Psoas muscle (tissue), 8 donors: ENCODE data around the gene ZNF331. TPM values are rescaled to one million over a fixed set of nuclear protein-coding genes. Genes with fewer than 3 reads are reported as not detected.

Source experiments
- ATAC-seq, 4 donors: fragments of 200-7000 bp; cut with Tn5 transposase; one replicate each; pipeline ENCODE4 v1.9.1; 2020; ENCODE audit warnings: moderate library complexity in 3 of 4, mild to moderate bottlenecking in 2 of 4
- DNase-seq, 2 donors: peaks; one replicate each; pipeline ENCODE4 v3.0.0-alpha.2; 2020
- H3K27ac ChIP-seq: fragments of 200-600 bp; one replicate; pipeline ENCODE4 v1.8.0; 2022
- H3K27me3 ChIP-seq, 3 donors: fragments of 200-600 bp in 1 of 3; one replicate each; pipeline versions ENCODE4 v1.6.1 to v1.8.0; 2013 to 2022; ENCODE audit warnings: low read length in 2 of 3, mild to moderate bottlenecking in 2 of 3, moderate library complexity in 1 of 3; ENCODE audit not compliant: insufficient read depth in 3 of 3
- H3K36me3 ChIP-seq, 2 donors: fragments of 200-600 bp in 1 of 2; one replicate each; pipeline versions ENCODE4 v1.6.1 to v1.8.0; 2013 to 2022; ENCODE audit warnings: low read depth in 1 of 2, mild to moderate bottlenecking in 1 of 2, moderate library complexity in 1 of 2; ENCODE audit not compliant: insufficient read depth in 1 of 2
- H3K4me1 ChIP-seq: fragments of 200-600 bp; one replicate; pipeline ENCODE4 v1.8.0; 2022
- H3K4me3 ChIP-seq: fragments of 200-600 bp; one replicate; pipeline ENCODE4 v1.8.0; 2022; ENCODE audit warnings: mild to moderate bottlenecking
- H3K9me3 ChIP-seq: fragments of 200-600 bp; one replicate; pipeline ENCODE4 v1.8.0; 2022
- CTCF ChIP-seq: fragments of 200-600 bp; IDR thresholded peaks from one replicate; pipeline ENCODE4 v1.8.0; 2022; ENCODE audit warnings: antibody characterized with exemption
- WGBS, 3 donors: extraction: QIAGEN DNeasy Blood & Tissue Kit; methylation state at CpG; one replicate each; pipeline versions ENCODE4 v1.1.6 to v1.1.7; 2013; 5-methylcytosine and 5-hydroxymethylcytosine counted together
- intact Hi-C, 2 donors: fragments of 100-400 bp; cut with DNase I; formaldehyde crosslinking; loops; one replicate each; pipeline versions ENCODE4 v1.11.0 to v1.14.2; 2022
- polyA plus RNA-seq, 3 donors: library from polyadenylated mRNA; stranded (reverse); fragments of 200-250 nt; gene quantifications; one replicate each; pipeline ENCODE4 v1.2.3, GENCODE V29; 2013
- total RNA-seq, 4 donors: library from RNA; stranded (reverse); fragmentation: NEBNext Ultra II Directional in 2 of 4; extraction: Animal tissue kit (Norgen Biotek cat#: 25700) in 2 of 4; gene quantifications; one replicate each; pipeline versions ENCODE4 v1.2.1 to v1.2.4, GENCODE V29; 2021 to 2023
- donor health status: healthy with polysubstance abuse.
- donor health status: DM: no; HTN: no; CAD: no; lungs with moderate emphysema.
- donor health status: Bipolar disorder and iron deficiency.
- donor health status: healthy.
- donor health status: DM: yes; HTN: yes; CAD: no.
- donor health status: DM: no; HTN: no; CAD: no.
- donor health status: DM: no; HTN: no; CAD: no.
- donor health status: DM: yes; HTN: yes; CAD: no.

ZNF331 gene
- total and polyA plus RNA-seq, 7 donors: 3.8 to 29.0 (median 8.7) TPM

DNA sequence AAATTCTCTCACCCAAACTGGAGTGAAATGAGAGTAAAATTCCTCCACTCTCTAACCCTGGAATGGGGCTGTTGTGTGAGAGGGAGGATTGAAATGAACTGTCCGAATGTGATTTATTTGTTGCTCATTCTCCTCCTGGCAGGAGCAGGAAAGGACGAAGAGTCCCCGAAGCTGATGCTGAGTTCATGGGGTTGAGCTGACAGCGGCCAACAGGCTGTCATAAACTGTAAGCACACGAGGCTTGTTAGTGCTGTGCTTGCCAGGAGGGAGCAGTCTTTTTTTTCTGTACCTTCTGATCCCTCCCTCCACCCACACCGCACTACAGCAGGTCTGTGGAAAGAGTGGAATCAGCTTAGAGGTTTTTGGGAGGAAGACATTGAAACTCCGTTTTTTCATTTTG is 33.1 kb upstream of the ZNF331 start:
- peaks cover 2 to 7% (median 4%) of the 10 kb centered on the region in 3 donors for H3K27me3 ChIP-seq
- no peaks in the 10 kb centered on the region for H3K9me3 ChIP-seq
- WGBS, 3 donors: 26 to 28% (median 27%) methylated on average over 7 of the region's 7 CpGs
- H3K4me3 ChIP-seq: peak overlapping the region; percentile 35
- no peak for TF ChIP-seq CTCF
- no peak for DNase-seq
- no peaks in the 10 kb centered on the region for H3K4me1 ChIP-seq
- ATAC-seq: peak in 1 of 4 donors; percentile 26
- H3K27ac ChIP-seq: no peak overlapping the region
- H3K36me3 ChIP-seq: no peaks in the 10 kb centered on the region
- intact Hi-C loops: no loop called here

DNA sequence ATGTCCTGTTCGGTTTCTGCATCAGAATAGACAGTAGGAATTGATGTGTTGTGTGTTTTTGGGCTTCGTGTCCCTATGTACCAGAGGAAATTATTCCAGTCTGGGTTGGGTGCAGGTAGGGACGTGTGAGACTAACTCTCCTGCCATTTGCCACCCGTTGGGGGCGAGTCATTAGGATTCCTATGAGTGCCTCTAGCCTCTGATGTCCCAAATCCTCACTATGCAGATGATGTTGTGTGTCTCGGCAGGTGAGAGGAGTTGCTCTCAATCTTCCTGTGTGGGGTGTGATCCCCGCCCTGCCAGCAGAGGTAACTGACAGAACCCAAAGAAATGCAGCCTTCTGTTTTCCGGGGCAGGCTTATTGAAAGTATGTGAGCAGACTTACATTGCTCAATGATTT is 31.2 kb upstream of the ZNF331 start:
- intact Hi-C loops: no loop called here
- Histone ChIP-seq H3K27ac (no peak overlapping the region), H3K27me3 (peaks cover 2 to 7% (median 4%) of the 10 kb centered on the region in 3 donors), H3K4me3 (no peak overlapping the region), H3K9me3 (no peaks in the 10 kb centered on the region), H3K4me1 (no peaks in the 10 kb centered on the region), H3K36me3 (no peaks in the 10 kb centered on the region)
- no peak for DNase-seq
- no peak for ATAC-seq
- 58 to 67% (median 64%) methylated on average over 8 of the region's 8 CpGs for WGBS, 3 donors
- no peak for TF ChIP-seq CTCF

DNA sequence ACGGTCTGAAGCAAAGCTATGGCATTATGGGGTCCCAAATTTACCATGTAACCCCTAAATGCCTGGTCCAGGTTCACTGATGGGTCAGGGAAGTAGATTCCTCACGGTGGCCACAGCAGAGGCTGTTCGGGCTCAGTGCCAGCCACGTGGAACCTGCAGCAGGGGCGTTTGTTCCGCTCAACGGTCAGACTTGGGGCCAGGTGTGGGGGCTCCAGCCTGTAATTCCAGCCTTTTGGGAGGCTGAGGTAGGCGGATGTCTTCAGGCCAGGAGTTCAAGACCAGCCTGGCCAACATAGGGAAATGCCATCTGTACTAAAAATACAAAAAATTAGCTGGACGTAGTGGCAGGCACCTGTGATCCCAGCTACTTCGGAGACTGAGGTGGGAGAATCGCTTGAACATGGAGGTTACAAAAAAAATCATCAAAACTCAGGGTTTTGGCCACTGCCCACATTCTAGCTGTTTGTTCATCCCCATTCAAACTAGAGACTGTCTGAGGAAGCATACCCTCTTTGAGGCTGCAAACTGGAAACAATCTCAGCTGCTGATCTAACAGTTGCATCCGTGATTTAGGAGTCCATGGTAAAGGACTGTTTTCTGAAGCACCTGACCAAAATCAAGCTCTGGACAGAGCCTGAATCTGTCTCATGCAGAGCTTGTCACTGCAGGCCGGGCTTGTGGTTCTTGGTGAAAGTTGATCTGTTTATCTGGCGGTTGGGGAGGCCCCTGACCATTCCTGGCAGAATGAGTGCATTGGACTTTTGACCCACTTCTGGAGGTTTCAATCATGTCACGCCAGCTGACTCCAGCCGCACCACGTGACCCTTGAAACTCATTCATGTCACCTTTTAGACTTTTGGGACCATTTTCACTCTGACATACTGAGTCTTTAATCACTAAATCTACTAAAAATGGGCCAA is 30.2 kb upstream of the ZNF331 start:
- H3K27ac ChIP-seq: no peak overlapping the region
- intact Hi-C loops: no loop called here

DNA sequence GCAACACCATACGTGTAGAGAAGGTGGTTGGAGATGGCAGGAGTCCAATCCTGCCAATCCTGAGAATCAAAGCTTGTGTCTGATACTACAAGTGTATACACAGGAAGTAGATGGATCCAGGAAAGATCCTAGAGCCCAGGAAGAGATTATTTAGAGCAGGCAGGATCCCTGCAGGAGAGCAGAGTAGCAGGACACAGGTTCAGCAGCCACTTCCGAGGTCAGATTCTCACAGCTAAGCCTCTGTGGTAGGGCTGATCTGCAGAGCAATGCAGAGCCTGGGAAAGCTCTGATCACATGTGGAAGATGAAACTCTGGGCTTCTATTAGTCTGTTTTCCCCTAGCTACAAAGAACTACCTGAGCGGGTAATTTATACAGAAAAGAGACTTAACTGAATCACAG is 28.5 kb upstream of the ZNF331 start:
- no peak for TF ChIP-seq CTCF
- Histone ChIP-seq H3K27ac (no peak overlapping the region), H3K27me3 (peaks cover 0 to 4% (median 2%) of the 10 kb centered on the region in 3 donors), H3K9me3 (no peaks in the 10 kb centered on the region), H3K4me3 (no peak overlapping the region), H3K4me1 (no peaks in the 10 kb centered on the region), H3K36me3 (no peaks in the 10 kb centered on the region)
- DNase-seq (no peak), ATAC-seq (no peak)
- WGBS, 3 donors: 55 to 68% (median 62%) methylated on average over 3 of the region's 3 CpGs
- intact Hi-C loops: no loop called here

More for the DNA sequence above, 30.2 kb upstream of the ZNF331 start:
- no peaks in the 10 kb centered on the region for H3K4me1 ChIP-seq
- H3K27me3 ChIP-seq: peaks cover 2 to 6% (median 4%) of the 10 kb centered on the region in 3 donors
- DNase-seq: no peak
- no peaks in the 10 kb centered on the region for H3K9me3 ChIP-seq
- 48 to 61% (median 53%) methylated on average over 17 of the region's 17 CpGs for WGBS, 3 donors
- no peak for ATAC-seq
- H3K4me3 ChIP-seq: no peak overlapping the region
- no peak for TF ChIP-seq CTCF
- H3K36me3 ChIP-seq: no peaks in the 10 kb centered on the region
